T-helper 1 cell treated with Interleukin-12 subunit alpha and Interleukin-12 subunit beta and Interleukin-4 antibody, amounts not matched to agents 30 μg/mL and 1 μg/mL, for 36 hours (primary cell): ENCODE data around the gene NR1H2.
A peak's percentile ranks its signal among the peaks of the same experiment; 100 is the strongest.

Experiments
- H3K27ac Mint-ChIP-seq: one replicate; pipeline ENCODE4 v1.8.0; 2021; ENCODE audit warnings: mild to moderate bottlenecking, mixed read lengths
- H3K27me3 Mint-ChIP-seq: one replicate; pipeline ENCODE4 v1.8.0; 2021; ENCODE audit warnings: low read depth, mixed read lengths
- H3K36me3 Mint-ChIP-seq: one replicate; pipeline ENCODE4 v1.8.0; 2021; ENCODE audit warnings: low read depth, mixed read lengths
- H3K4me1 Mint-ChIP-seq: one replicate; pipeline ENCODE4 v1.8.0; 2021; ENCODE audit warnings: low read depth, mixed read lengths
- H3K4me3 Mint-ChIP-seq: one replicate; pipeline ENCODE4 v1.8.0; 2021; ENCODE audit warnings: mild to moderate bottlenecking, moderate library complexity, mixed read lengths
- H3K9me3 Mint-ChIP-seq: one replicate; pipeline ENCODE4 v1.8.0; 2021; ENCODE audit warnings: mixed read lengths

NR1H2 gene

GRCh38 chr19:50358483-50359327 lies 17.6 kb upstream of the NR1H2 start:
- H3K36me3 Mint-ChIP-seq, result peaks cover 14% of the 10 kb centered on the region
- peaks cover 52% of the 10 kb centered on the region for H3K4me1 Mint-ChIP-seq
- H3K9me3 Mint-ChIP-seq, result no peaks in the 10 kb centered on the region
- H3K27ac Mint-ChIP-seq, result peak overlapping the region; percentile 98
- peak overlapping the region; percentile 87 for H3K4me3 Mint-ChIP-seq
- no peaks in the 10 kb centered on the region for H3K27me3 Mint-ChIP-seq

- H3K27ac Mint-ChIP-seq, result peak overlapping the region; percentile 98
- H3K9me3 Mint-ChIP-seq, result no peaks in the 10 kb centered on the region
- peaks cover 54% of the 10 kb centered on the region for H3K4me1 Mint-ChIP-seq
- H3K36me3 Mint-ChIP-seq, result peaks cover 14% of the 10 kb centered on the region
- H3K4me3 Mint-ChIP-seq, result peak overlapping the region; percentile 87
- no peaks in the 10 kb centered on the region for H3K27me3 Mint-ChIP-seq
Observed at GRCh38 chr19:50359328-50359818, 16.9 kb upstream of the NR1H2 start.

- Mint-ChIP-seq H3K27me3 (no peaks in the 10 kb centered on the region), H3K4me1 (peaks cover 65% of the 10 kb centered on the region), H3K27ac (peak overlapping the region; percentile 58), H3K9me3 (no peaks in the 10 kb centered on the region), H3K36me3 (peaks cover 15% of the 10 kb centered on the region), H3K4me3 (no peak overlapping the region)
Observed at GRCh38 chr19:50361290-50362029, 14.8 kb upstream of the NR1H2 start.

- no peaks in the 10 kb centered on the region for H3K9me3 Mint-ChIP-seq
- H3K27ac Mint-ChIP-seq, result peak overlapping the region; percentile 81
- peak overlapping the region; percentile 27 for H3K4me3 Mint-ChIP-seq
- H3K4me1 Mint-ChIP-seq, result peaks cover 63% of the 10 kb centered on the region
- H3K36me3 Mint-ChIP-seq, result peaks cover 15% of the 10 kb centered on the region
- H3K27me3 Mint-ChIP-seq, result no peaks in the 10 kb centered on the region
Observed at GRCh38 chr19:50362030-50362412, 14.2 kb upstream of the NR1H2 start.

- H3K36me3 Mint-ChIP-seq, result peaks cover 17% of the 10 kb centered on the region
- H3K27me3 Mint-ChIP-seq, result no peaks in the 10 kb centered on the region
- peak overlapping the region; percentile 75 for H3K4me3 Mint-ChIP-seq
Observed at GRCh38 chr19:50362656-50363424, 13.4 kb upstream of the NR1H2 start.

GRCh38 chr19:50365434-50366306 lies 10.6 kb upstream of the NR1H2 start, which contains the start of gene NAPSA:
Gene NAPSA (minus strand): TSS chr19:50365639. CDS start chr19:50365621, 18 bp downstream.
- H3K9me3 Mint-ChIP-seq, result no peaks in the 10 kb centered on the region
- peaks cover 48% of the 10 kb centered on the region for H3K4me1 Mint-ChIP-seq
- peaks cover 9% of the 10 kb centered on the region for H3K36me3 Mint-ChIP-seq
- no peaks in the 10 kb centered on the region for H3K27me3 Mint-ChIP-seq
- peak within 1 kb of the TSS; percentile 54 for H3K4me3 Mint-ChIP-seq
- H3K27ac Mint-ChIP-seq, result peak within 1 kb of the TSS; percentile 87

More at GRCh38 chr19:50362656-50363424, 13.4 kb upstream of the NR1H2 start:
- Mint-ChIP-seq H3K27ac (peak overlapping the region; percentile 95), H3K9me3 (no peaks in the 10 kb centered on the region), H3K4me1 (peaks cover 62% of the 10 kb centered on the region)

GRCh38 chr19:50368649-50369570 lies 7.3 kb upstream of the NR1H2 start:
- H3K27me3 Mint-ChIP-seq, result no peaks in the 10 kb centered on the region
- H3K36me3 Mint-ChIP-seq, result peaks cover 3% of the 10 kb centered on the region
- no peaks in the 10 kb centered on the region for H3K9me3 Mint-ChIP-seq
- peaks cover 22% of the 10 kb centered on the region for H3K4me1 Mint-ChIP-seq
- peak overlapping the region; percentile 72 for H3K27ac Mint-ChIP-seq
- H3K4me3 Mint-ChIP-seq, result peak overlapping the region; percentile 87

- Mint-ChIP-seq H3K9me3 (no peaks in the 10 kb centered on the region), H3K4me1 (peaks cover 20% of the 10 kb centered on the region), H3K27me3 (no peaks in the 10 kb centered on the region), H3K27ac (no peak overlapping the region), H3K4me3 (no peak overlapping the region), H3K36me3 (peaks cover 4% of the 10 kb centered on the region)
Observed at GRCh38 chr19:50371914-50372475, 4.3 kb upstream of the NR1H2 start.

GRCh38 chr19:50377051-50377461 lies 799 bp downstream of the NR1H2 start:
- H3K27ac Mint-ChIP-seq, result peak overlapping the region; percentile 83
- H3K36me3 Mint-ChIP-seq, result peaks cover 35% of the 10 kb centered on the region
- peaks cover 16% of the 10 kb centered on the region for H3K4me1 Mint-ChIP-seq
- H3K27me3 Mint-ChIP-seq, result no peaks in the 10 kb centered on the region
- H3K4me3 Mint-ChIP-seq, result peak overlapping the region; percentile 98
- no peaks in the 10 kb centered on the region for H3K9me3 Mint-ChIP-seq

GRCh38 chr19:50377517-50377916 lies 1.3 kb downstream of the NR1H2 start:
- Mint-ChIP-seq H3K27ac (peak overlapping the region; percentile 83), H3K36me3 (peaks cover 35% of the 10 kb centered on the region), H3K4me1 (peaks cover 16% of the 10 kb centered on the region), H3K4me3 (peak overlapping the region; percentile 98), H3K9me3 (no peaks in the 10 kb centered on the region), H3K27me3 (no peaks in the 10 kb centered on the region)

- no peak overlapping the region for H3K27ac Mint-ChIP-seq
- H3K4me3 Mint-ChIP-seq, result no peak overlapping the region
- H3K36me3 Mint-ChIP-seq, result peaks cover 35% of the 10 kb centered on the region
- H3K9me3 Mint-ChIP-seq, result no peaks in the 10 kb centered on the region
- H3K27me3 Mint-ChIP-seq, result no peaks in the 10 kb centered on the region
- peaks cover 19% of the 10 kb centered on the region for H3K4me1 Mint-ChIP-seq
Observed at GRCh38 chr19:50378169-50378862, 2.1 kb downstream of the NR1H2 start.

GRCh38 chr19:50378863-50379236 lies 2.6 kb downstream of the NR1H2 start:
- Mint-ChIP-seq H3K4me1 (peaks cover 24% of the 10 kb centered on the region), H3K27ac (no peak overlapping the region), H3K9me3 (no peaks in the 10 kb centered on the region), H3K36me3 (peaks cover 35% of the 10 kb centered on the region), H3K4me3 (no peak overlapping the region), H3K27me3 (no peaks in the 10 kb centered on the region)
